ENCODE data around the gene RNF180.
"Not testable (repeated sequence)": the region's sequence is repeated elsewhere in the genome, so short reads cannot be mapped to it uniquely, and the experiment has no call there.

RNF180 gene

GRCh38 chr5:64323591-64323990 is 157.9 kb downstream of the RNF180 start:
- Mint-ChIP-seq H3K4me3 (no peak overlapping the region), H3K27me3 (ENCODE audit: low read depth) (no peaks in the 10 kb centered on the region), H3K4me1 (ENCODE audit: low read depth) (no peaks in the 10 kb centered on the region), H3K36me3 (ENCODE audit: low read depth) (no peaks in the 10 kb centered on the region), H3K9me3 (peaks cover 9% of the 10 kb centered on the region), H3K27ac (no peak overlapping the region)
- no peak for DNase-seq (ENCODE audit: low spot score)

- Mint-ChIP-seq H3K9me3 (peaks cover 16% of the 10 kb centered on the region), H3K4me1 (ENCODE audit: low read depth) (no peaks in the 10 kb centered on the region), H3K27ac (no peak overlapping the region), H3K27me3 (ENCODE audit: low read depth) (no peaks in the 10 kb centered on the region), H3K36me3 (ENCODE audit: low read depth) (no peaks in the 10 kb centered on the region), H3K4me3 (no peak overlapping the region)
- DNase-seq (ENCODE audit: low spot score) = no peak
Measured at GRCh38 chr5:64330728-64331231, 165.1 kb downstream of the RNF180 start.

GRCh38 chr5:64331597-64332277 is 166.1 kb downstream of the RNF180 start:
- no peaks in the 10 kb centered on the region for H3K36me3 Mint-ChIP-seq (ENCODE audit: low read depth)
- no peaks in the 10 kb centered on the region for H3K4me1 Mint-ChIP-seq (ENCODE audit: low read depth)
- H3K27ac Mint-ChIP-seq = no peak overlapping the region
- no peak overlapping the region for H3K4me3 Mint-ChIP-seq
- no peak for DNase-seq (ENCODE audit: low spot score)
- H3K9me3 Mint-ChIP-seq = peaks cover 20% of the 10 kb centered on the region
- H3K27me3 Mint-ChIP-seq (ENCODE audit: low read depth) = no peaks in the 10 kb centered on the region

- Mint-ChIP-seq H3K27me3 (ENCODE audit: low read depth) (no peaks in the 10 kb centered on the region), H3K4me1 (ENCODE audit: low read depth) (no peaks in the 10 kb centered on the region), H3K27ac (no peak overlapping the region), H3K4me3 (no peak overlapping the region), H3K9me3 (peaks cover 14% of the 10 kb centered on the region), H3K36me3 (ENCODE audit: low read depth) (no peaks in the 10 kb centered on the region)
- no peak for DNase-seq (ENCODE audit: low spot score)
Measured at GRCh38 chr5:64333886-64334285, 168.2 kb downstream of the RNF180 start.

- DNase-seq (ENCODE audit: low spot score) = no peak
- Mint-ChIP-seq H3K4me1 (ENCODE audit: low read depth) (no peaks in the 10 kb centered on the region), H3K36me3 (ENCODE audit: low read depth) (no peaks in the 10 kb centered on the region), H3K9me3 (peaks cover 26% of the 10 kb centered on the region), H3K27me3 (ENCODE audit: low read depth) (no peaks in the 10 kb centered on the region), H3K27ac (no peak overlapping the region), H3K4me3 (no peak overlapping the region)
Measured at GRCh38 chr5:64339769-64340168, 174.1 kb downstream of the RNF180 start.

GRCh38 chr5:64340293-64340692 is 174.7 kb downstream of the RNF180 start:
- DNase-seq (ENCODE audit: low spot score) = no peak
- Mint-ChIP-seq H3K27ac (no peak overlapping the region), H3K36me3 (ENCODE audit: low read depth) (no peaks in the 10 kb centered on the region), H3K9me3 (peaks cover 26% of the 10 kb centered on the region), H3K4me1 (ENCODE audit: low read depth) (no peaks in the 10 kb centered on the region), H3K4me3 (no peak overlapping the region), H3K27me3 (ENCODE audit: low read depth) (no peaks in the 10 kb centered on the region)

- Mint-ChIP-seq H3K4me3 (no peak overlapping the region), H3K27ac (no peak overlapping the region), H3K27me3 (ENCODE audit: low read depth) (no peaks in the 10 kb centered on the region), H3K36me3 (ENCODE audit: low read depth) (no peaks in the 10 kb centered on the region), H3K9me3 (peaks cover 22% of the 10 kb centered on the region), H3K4me1 (ENCODE audit: low read depth) (no peaks in the 10 kb centered on the region)
- no peak for DNase-seq (ENCODE audit: low spot score)
Measured at GRCh38 chr5:64341340-64341739, 175.7 kb downstream of the RNF180 start.

GRCh38 chr5:64344501-64344900 is 178.9 kb downstream of the RNF180 start:
- no peak for DNase-seq (ENCODE audit: low spot score)
- Mint-ChIP-seq H3K9me3 (peaks cover 17% of the 10 kb centered on the region), H3K27ac (no peak overlapping the region), H3K27me3 (ENCODE audit: low read depth) (no peaks in the 10 kb centered on the region), H3K4me1 (ENCODE audit: low read depth) (no peaks in the 10 kb centered on the region), H3K4me3 (no peak overlapping the region), H3K36me3 (ENCODE audit: low read depth) (no peaks in the 10 kb centered on the region)

GRCh38 chr5:64347309-64347708 is 181.7 kb downstream of the RNF180 start:
- no peaks in the 10 kb centered on the region for H3K36me3 Mint-ChIP-seq (ENCODE audit: low read depth)
- H3K4me1 Mint-ChIP-seq (ENCODE audit: low read depth) = no peaks in the 10 kb centered on the region
- H3K9me3 Mint-ChIP-seq = peaks cover 5% of the 10 kb centered on the region
- H3K27ac Mint-ChIP-seq = no peak overlapping the region
- no peaks in the 10 kb centered on the region for H3K27me3 Mint-ChIP-seq (ENCODE audit: low read depth)
- DNase-seq (ENCODE audit: low spot score) = no peak
- no peak overlapping the region for H3K4me3 Mint-ChIP-seq

- Mint-ChIP-seq H3K36me3 (ENCODE audit: low read depth) (no peaks in the 10 kb centered on the region), H3K27ac (no peak overlapping the region), H3K4me1 (ENCODE audit: low read depth) (no peaks in the 10 kb centered on the region), H3K4me3 (no peak overlapping the region), H3K9me3 (peaks cover 51% of the 10 kb centered on the region), H3K27me3 (ENCODE audit: low read depth) (no peaks in the 10 kb centered on the region)
- DNase-seq (ENCODE audit: low spot score) = no peak
Measured at GRCh38 chr5:64364426-64364825, 198.8 kb downstream of the RNF180 start.

GRCh38 chr5:64384765-64385164 is 219.1 kb downstream of the RNF180 start:
- H3K4me1 Mint-ChIP-seq (ENCODE audit: low read depth) = no peaks in the 10 kb centered on the region

GRCh38 chr5:64397552-64397951 is 231.9 kb downstream of the RNF180 start:
- no peaks in the 10 kb centered on the region for H3K4me1 Mint-ChIP-seq (ENCODE audit: low read depth)
- H3K27ac Mint-ChIP-seq = no peak overlapping the region
- no peak for DNase-seq (ENCODE audit: low spot score)
- peaks cover 21% of the 10 kb centered on the region for H3K9me3 Mint-ChIP-seq
- H3K27me3 Mint-ChIP-seq (ENCODE audit: low read depth) = no peaks in the 10 kb centered on the region
- no peak overlapping the region for H3K4me3 Mint-ChIP-seq
- H3K36me3 Mint-ChIP-seq (ENCODE audit: low read depth) = no peaks in the 10 kb centered on the region

More at GRCh38 chr5:64384765-64385164, 219.1 kb downstream of the RNF180 start:
- H3K4me3 Mint-ChIP-seq = no peak overlapping the region
- H3K27me3 Mint-ChIP-seq (ENCODE audit: low read depth) = no peaks in the 10 kb centered on the region
- no peak for DNase-seq (ENCODE audit: low spot score)
- H3K36me3 Mint-ChIP-seq (ENCODE audit: low read depth) = no peaks in the 10 kb centered on the region
- H3K9me3 Mint-ChIP-seq = no peaks in the 10 kb centered on the region
- no peak overlapping the region for H3K27ac Mint-ChIP-seq

GRCh38 chr5:64398735-64399134 is 233.1 kb downstream of the RNF180 start:
- H3K36me3 Mint-ChIP-seq (ENCODE audit: low read depth); H3K4me3 Mint-ChIP-seq; DNase-seq (ENCODE audit: low spot score); H3K4me1 Mint-ChIP-seq (ENCODE audit: low read depth); H3K27ac Mint-ChIP-seq; H3K27me3 Mint-ChIP-seq (ENCODE audit: low read depth): not testable (repeated sequence)
- H3K9me3 Mint-ChIP-seq = peaks cover 18% of the 10 kb centered on the region

- peaks cover 30% of the 10 kb centered on the region for H3K9me3 Mint-ChIP-seq
- not testable (repeated sequence) for H3K27ac Mint-ChIP-seq; H3K36me3 Mint-ChIP-seq (ENCODE audit: low read depth); H3K4me1 Mint-ChIP-seq (ENCODE audit: low read depth); H3K27me3 Mint-ChIP-seq (ENCODE audit: low read depth); H3K4me3 Mint-ChIP-seq; DNase-seq (ENCODE audit: low spot score)
Measured at GRCh38 chr5:64407103-64407825, 241.6 kb downstream of the RNF180 start.
